HG03280 (cell line): ENCODE data around the gene SLC27A1.
"Not testable (repeated sequence)": the region's sequence is repeated elsewhere in the genome, so short reads cannot be mapped to it uniquely, and the experiment has no call there.

ENCODE experiments used
- ATAC-seq: cut with Tn5 transposase; IDR thresholded peaks from one replicate; pipeline ENCODE4 v1.9.1; 2021; ENCODE audit warnings: mild to moderate bottlenecking, moderate library complexity; ENCODE audit not compliant: unreplicated experiment

Gene SLC27A1

GRCh38 chr19:17536955-17537354, 66.6 kb downstream of the SLC27A1 start:
- ATAC-seq = no peak

- no peak for ATAC-seq
These were observed 68.4 kb downstream of the SLC27A1 start for GRCh38 chr19:17538684-17539237.

GRCh38 chr19:17539238-17540117, 69.2 kb downstream of the SLC27A1 start:
- ATAC-seq = peak; percentile 64

- no peak for ATAC-seq
These were observed 69.8 kb downstream of the SLC27A1 start for GRCh38 chr19:17540174-17540573.

GRCh38 chr19:17541184-17541759, 70.9 kb downstream of the SLC27A1 start:
- no peak for ATAC-seq

DNA sequence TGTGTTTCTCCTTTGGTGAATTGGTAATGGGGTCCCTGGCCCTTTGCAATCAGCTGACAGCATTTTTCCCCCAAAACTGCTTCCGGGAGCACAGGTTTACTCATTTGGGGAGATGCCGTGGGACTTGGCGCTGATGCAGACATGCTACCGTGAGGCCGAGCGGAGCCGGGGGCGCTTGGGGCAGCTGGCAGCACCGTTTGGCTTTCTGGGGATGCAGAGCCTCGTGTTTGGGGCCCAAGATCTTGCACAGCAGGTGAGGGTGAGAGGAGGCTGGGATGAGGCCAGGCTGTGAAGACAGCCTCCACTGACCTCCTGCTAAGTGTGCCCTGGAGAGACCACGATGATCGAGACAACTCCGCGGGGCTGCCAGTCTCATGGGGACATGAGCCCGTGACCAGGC, 71.7 kb downstream of the SLC27A1 start:
- no peak for ATAC-seq

- no peak for ATAC-seq
These were observed 72.7 kb downstream of the SLC27A1 start for GRCh38 chr19:17542793-17543582.

- ATAC-seq = no peak
These were observed 73.7 kb downstream of the SLC27A1 start for GRCh38 chr19:17543986-17544385.

GRCh38 chr19:17544418-17544817, 74.1 kb downstream of the SLC27A1 start:
- no peak for ATAC-seq

GRCh38 chr19:17548145-17548544, 77.8 kb downstream of the SLC27A1 start:
- ATAC-seq = no peak

DNA sequence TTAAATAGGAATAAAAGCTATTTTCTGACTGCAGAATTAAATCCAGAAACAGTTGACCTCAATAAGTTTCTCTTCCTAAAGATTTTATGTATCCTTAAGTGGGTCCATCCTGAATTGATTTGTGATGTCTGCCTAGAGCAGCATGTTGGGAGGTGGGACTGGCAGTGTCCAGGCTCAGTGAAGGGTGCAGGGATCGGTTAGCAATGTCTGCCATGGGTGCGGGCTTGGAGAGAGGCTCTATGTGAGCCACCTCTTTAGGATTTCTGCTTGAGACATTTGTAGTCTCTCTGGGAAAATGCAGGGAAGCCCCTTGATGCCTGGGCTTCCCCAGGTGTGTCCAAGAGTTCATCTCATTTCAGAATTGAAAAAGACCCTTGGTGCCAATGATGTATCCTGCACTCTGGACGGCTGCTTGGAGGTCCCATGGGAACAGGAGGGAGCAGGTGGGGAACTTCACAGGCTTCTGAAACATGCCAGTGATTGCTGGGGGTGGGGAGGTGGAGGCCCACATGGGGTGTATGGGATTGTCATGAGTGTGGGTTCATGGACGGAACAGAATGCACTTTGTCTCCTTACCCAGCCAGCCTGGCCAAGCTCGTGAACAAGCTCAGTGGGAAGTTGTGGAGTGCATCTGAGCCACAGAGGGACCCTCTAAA, 78.9 kb downstream of the SLC27A1 start:
- ATAC-seq = no peak

- ATAC-seq = no peak
These were observed 79.8 kb downstream of the SLC27A1 start for GRCh38 chr19:17550076-17550667.

- not testable (repeated sequence) for ATAC-seq
These were observed 82.4 kb downstream of the SLC27A1 start for GRCh38 chr19:17552735-17553134.

GRCh38 chr19:17553256-17553655, 82.9 kb downstream of the SLC27A1 start:
- no peak for ATAC-seq

- no peak for ATAC-seq
These were observed 84.7 kb downstream of the SLC27A1 start for GRCh38 chr19:17554968-17555479.

DNA sequence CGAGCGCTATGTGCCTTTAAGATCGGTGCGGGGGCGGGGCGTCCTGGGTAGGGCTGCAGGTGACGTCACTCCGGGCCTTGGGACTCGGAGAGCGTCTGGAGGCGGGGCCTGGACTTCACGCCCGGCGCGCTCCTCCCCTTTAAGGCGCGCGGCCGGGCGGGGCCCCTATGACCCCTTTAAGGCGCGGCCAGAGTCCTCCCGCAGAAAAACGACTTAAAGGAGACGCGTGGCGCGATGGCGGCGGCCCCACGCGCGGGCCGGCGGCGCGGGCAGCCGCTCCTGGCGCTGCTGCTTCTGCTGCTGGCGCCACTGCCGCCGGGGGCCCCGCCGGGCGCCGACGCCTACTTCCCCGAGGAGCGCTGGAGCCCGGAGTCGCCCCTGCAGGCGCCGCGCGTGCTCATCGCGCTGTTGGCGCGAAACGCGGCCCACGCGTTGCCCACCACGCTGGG, 85.2 kb downstream of the SLC27A1 start, which contains the start of gene COLGALT1:
COLGALT1 (plus strand) TSS at position 170 of the 449 bp plus-strand sequence; CDS start at position 235, 65 bp downstream.
- peak; percentile 95 for ATAC-seq
